Spinal cord (tissue), 10 donors: Measurements from ENCODE around the gene SUGP1. TPM values are rescaled to one million over a fixed set of nuclear protein-coding genes. Genes with fewer than 3 reads are reported as not detected.

Experiments used
- DNase-seq, 6 donors: peaks; one replicate each; pipeline versions ENCODE4 v3.0.0 to v3.0.0-alpha.2; 2013 to 2015; ENCODE audit warnings: low spot score in 6 of 6, low read depth in 4 of 6
- H3K27ac ChIP-seq: one replicate; pipeline ENCODE4 v1.5.1; 2013; ENCODE audit warnings: low read depth, low read length, control low read depth
- H3K27me3 ChIP-seq: one replicate; pipeline ENCODE4 v1.6.1; 2013; ENCODE audit warnings: low read length; ENCODE audit not compliant: control insufficient read depth, insufficient read depth
- H3K36me3 ChIP-seq: one replicate; pipeline ENCODE4 v1.6.1; 2013; ENCODE audit warnings: low read length; ENCODE audit not compliant: control insufficient read depth, insufficient read depth
- H3K4me1 ChIP-seq: one replicate; pipeline ENCODE4 v1.6.1; 2013; ENCODE audit warnings: low read length; ENCODE audit not compliant: control insufficient read depth, insufficient read depth
- H3K4me3 ChIP-seq: one replicate; pipeline ENCODE4 v1.5.1; 2013; ENCODE audit warnings: low read depth, low read length, control low read depth
- H3K9me3 ChIP-seq: one replicate; pipeline ENCODE4 v1.6.1; 2013; ENCODE audit warnings: low read length; ENCODE audit not compliant: control insufficient read depth, insufficient read depth
- WGBS: methylation state at CpG from one replicate; pipeline ENCODE4 v1.1.5; 2013; ENCODE audit warnings: missing lambda C conversion rate; ENCODE audit not compliant: insufficient coverage; 5-methylcytosine and 5-hydroxymethylcytosine counted together
- polyA plus RNA-seq, 2 donors: library from polyadenylated mRNA; unstranded; fragments of 120-200 nt; gene quantifications; one replicate each; pipeline ENCODE4 v1.2.1, GENCODE V29; 2013; ENCODE audit not compliant: insufficient read length in 2 of 2
- total RNA-seq, 2 donors: library from RNA; depleted of rRNA in 1 of 2; stranded (reverse); fragments of 120-200 nt in 1 of 2; fragments of >200 nt in 1 of 2; gene quantifications; one replicate each; pipeline versions ENCODE4 v1.2.3 to v1.2.4, GENCODE V29; 2013 to 2014
- donor health status: healthy.

SUGP1 gene
- total and polyA plus RNA-seq, 4 donors = 35.5 to 62.3 (median 50.8) TPM

DNA sequence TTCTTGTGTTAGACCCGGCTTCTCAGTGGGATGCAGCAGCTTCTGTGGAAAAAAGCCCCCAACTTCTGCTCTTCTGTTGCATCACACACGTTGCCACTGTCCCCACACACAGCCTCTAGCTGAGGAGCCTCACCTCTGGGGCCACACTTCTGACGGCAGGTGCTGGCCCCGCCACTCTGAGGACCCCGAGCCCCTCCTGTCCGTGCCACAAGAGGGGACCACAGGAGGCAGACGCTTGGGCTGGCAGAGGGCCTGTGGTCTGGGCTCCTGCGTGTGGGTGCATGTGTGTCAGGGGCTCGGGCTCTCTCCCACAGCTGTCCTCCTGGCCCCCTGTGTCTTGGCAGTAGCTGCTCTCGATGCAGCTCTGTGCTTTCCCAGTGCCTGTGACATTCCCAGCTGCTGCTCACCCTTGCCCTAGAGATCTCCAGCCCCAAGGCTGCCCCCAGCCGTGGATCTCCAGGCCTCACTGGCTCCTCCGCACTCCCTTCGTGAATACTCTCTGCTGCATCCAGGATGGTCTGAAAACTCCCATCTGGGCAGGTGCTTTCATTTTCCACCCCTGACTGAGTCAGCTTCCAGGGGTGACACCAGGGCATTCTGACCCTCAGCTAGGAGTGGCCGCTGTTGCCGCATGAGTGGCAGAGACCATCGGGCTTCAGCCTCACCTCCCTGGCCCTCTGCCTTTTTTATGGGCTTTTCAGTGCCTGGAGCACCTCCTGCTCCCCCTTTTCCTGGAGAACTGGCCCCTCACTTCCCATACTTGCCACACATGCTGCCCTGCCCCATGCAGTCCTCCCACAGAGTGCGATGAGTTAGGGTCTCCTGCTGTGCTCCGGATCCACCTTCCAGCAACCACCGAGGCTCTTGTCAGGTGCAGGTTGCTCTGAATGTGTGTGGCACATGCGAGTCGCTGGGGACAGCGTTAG lies 14.0 kb upstream of the SUGP1 start:
- Histone ChIP-seq H3K4me3 (no peak overlapping the region), H3K27ac (no peak overlapping the region), H3K4me1 (no peaks in the 10 kb centered on the region), H3K36me3 (peaks cover 93% of the 10 kb centered on the region), H3K9me3 (no peaks in the 10 kb centered on the region), H3K27me3 (no peaks in the 10 kb centered on the region)
- DNase-seq = no peak
- WGBS = 88% methylated on average over 22 of the region's 22 CpGs

DNA sequence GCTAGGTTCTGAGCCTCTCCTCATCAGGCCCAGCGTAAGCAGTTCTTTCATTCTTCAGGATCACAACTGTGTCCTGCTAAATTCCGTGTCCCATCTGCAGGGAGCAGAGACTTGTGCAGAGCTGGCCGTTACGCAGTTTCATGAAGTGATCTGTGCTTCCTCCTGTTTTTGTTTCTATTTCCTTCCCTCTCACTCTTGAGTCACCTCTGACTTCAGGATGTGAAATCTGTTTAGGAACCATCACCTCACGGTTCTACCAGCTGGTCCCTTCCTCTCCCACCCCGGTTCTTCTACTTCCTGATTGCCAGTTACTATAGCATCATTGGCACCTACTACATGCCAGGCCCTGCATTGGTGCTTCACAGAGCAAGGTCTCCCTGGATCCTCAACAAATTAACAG lies 8.8 kb upstream of the SUGP1 start:
- 79% methylated on average over 6 of the region's 6 CpGs for WGBS
- no peaks in the 10 kb centered on the region for H3K9me3 ChIP-seq
- H3K27ac ChIP-seq = no peak overlapping the region
- H3K36me3 ChIP-seq = peaks cover 76% of the 10 kb centered on the region
- H3K27me3 ChIP-seq = no peaks in the 10 kb centered on the region
- H3K4me1 ChIP-seq = no peaks in the 10 kb centered on the region
- no peak overlapping the region for H3K4me3 ChIP-seq
- no peak for DNase-seq

DNA sequence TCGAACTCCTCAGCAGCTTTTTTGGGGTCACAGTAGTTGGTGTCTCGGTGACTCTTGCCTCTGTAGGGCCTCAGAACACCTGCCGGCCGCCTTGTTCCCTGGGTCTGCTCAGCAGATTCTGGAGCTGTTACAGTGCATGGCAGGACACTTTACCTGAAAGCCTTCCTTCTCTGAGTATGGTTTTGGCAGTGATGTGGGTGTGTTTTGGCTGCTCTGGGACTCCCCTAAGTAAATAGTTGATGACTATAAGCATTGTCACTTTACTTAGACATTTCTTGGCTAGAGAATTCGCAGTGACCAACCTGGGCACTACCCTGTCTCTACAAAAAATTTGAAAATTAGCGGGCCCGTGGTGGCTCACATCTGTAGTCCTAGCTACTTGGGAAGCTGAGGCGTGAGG lies 7.4 kb upstream of the SUGP1 start:
- WGBS = 100% methylated on average over 7 of the region's 8 CpGs
- no peak for DNase-seq
- Histone ChIP-seq H3K4me3 (no peak overlapping the region), H3K27ac (no peak overlapping the region), H3K36me3 (peaks cover 75% of the 10 kb centered on the region), H3K9me3 (no peaks in the 10 kb centered on the region), H3K27me3 (no peaks in the 10 kb centered on the region), H3K4me1 (no peaks in the 10 kb centered on the region)

DNA sequence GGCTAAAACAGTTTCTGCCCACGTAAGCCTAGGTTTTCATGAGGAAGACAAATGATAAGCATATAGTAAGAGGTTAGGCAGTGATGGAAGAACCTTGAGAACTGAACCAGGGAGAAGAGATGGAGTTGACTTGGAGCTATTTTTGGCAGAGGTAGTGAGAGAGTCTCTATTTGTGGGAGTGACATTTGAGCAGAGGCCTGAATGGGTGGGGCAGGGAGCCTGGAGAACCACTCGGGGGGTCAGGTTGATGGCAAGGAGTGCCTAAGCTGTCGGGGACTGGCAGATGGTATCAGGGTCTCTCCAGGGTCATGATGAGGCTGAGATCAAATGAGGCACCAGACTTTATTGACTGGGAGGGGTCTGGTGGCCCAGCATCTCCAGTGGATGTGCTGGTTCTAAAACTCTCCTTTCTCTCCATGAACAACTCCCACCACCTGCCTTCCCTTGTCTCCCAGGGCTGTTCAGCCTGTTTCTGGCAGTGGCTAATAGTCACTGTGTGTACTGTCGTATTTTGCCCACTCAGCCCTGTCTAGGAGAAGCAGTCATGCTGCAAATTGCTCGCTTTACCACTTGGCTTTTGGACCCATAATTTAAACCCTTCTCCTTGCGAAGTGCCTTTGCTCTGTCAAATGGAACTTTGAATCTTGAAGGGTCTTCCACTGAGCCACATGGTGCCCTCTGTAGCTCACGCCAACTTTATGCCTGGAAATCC lies 3.9 kb upstream of the SUGP1 start:
- 89% methylated on average over 6 of the region's 7 CpGs for WGBS
- no peak for DNase-seq
- no peaks in the 10 kb centered on the region for H3K27me3 ChIP-seq
- H3K4me1 ChIP-seq = peaks cover 21% of the 10 kb centered on the region
- no peak overlapping the region for H3K4me3 ChIP-seq
- H3K36me3 ChIP-seq = peaks cover 48% of the 10 kb centered on the region
- no peak overlapping the region for H3K27ac ChIP-seq
- no peaks in the 10 kb centered on the region for H3K9me3 ChIP-seq

DNA sequence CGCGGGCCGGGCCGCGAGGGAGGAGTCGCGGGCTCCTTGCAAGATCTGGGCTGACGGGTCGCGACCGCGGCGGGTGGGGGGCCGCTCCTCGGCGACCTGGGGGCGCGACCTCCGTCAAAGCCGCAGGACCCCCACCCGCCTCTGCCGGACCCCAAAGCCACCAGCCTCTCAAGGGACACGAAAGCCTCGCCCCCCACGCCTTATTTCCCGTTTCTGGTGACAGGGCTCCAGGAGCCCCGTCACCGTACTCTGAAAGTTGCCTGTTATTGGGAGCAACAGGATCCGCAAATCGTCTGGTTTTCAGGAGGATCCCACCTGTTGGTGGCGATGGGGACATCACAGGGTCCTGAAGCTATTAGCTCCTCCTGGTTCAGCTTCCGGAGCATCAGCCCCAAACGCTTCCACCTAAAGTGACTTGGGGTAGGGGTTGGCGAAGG lies 850 bp upstream of the SUGP1 start:
- Histone ChIP-seq H3K27ac (peak overlapping the region; percentile 90), H3K27me3 (no peaks in the 10 kb centered on the region), H3K4me3 (peak overlapping the region; percentile 96), H3K4me1 (peaks cover 27% of the 10 kb centered on the region), H3K36me3 (peaks cover 38% of the 10 kb centered on the region), H3K9me3 (no peaks in the 10 kb centered on the region)
- peak in 1 of 6 donors; percentile 39 for DNase-seq
- under 1% methylated on average over 34 of the region's 34 CpGs for WGBS

DNA sequence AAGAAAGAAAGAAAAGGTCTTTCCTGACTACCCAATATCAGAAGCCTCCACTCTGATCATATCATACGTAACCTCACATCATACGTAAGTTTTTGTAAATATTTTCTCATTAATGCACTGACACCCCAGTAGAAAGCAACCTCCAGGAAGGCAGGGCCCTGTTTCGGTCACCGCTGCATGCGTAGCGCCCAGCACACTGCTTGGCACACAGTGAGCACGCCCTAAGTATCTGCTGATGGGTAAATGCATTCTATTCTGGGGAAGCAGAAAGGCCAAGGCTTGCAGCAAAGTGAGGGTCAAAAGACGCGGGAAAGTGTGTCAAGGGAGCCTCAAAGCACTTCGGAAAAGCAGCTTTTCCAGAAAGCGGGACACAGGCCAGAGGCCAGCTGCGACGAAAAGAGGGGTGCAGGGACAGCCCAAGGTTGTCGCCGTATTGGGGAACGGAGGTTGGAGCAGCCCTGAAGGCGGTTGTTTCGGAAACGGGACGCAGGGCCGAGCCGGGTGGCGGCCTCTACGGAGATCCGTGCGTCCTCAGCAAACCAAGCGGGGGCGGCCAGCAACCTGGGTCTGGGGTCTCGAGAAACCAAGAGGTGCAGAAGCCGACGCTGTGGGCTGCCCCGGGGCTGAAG lies 463 bp downstream of the SUGP1 start:
- H3K9me3 ChIP-seq = no peaks in the 10 kb centered on the region

DNA sequence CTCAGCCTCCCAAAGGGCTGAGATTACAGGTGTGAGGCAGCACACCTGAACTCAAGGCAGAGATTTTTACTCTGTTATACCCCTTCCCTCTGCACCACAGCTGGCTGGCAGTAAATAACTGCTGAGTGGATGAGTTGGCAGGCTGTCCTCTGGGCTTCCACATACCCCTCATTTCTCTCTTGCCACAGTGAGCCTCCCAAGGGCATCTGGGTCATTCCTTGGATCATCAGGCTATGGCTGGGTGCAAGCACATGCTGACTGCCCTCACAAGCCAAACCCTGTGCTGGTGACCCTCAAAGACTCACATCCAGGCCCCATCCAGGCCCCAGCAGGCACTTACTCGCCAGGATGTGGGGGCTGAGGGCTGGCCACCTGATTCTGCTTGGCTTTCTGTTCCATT lies 4.2 kb downstream of the SUGP1 start:
- Histone ChIP-seq H3K27ac (no peak overlapping the region), H3K36me3 (peaks cover 54% of the 10 kb centered on the region), H3K4me3 (no peak overlapping the region), H3K4me1 (peaks cover 15% of the 10 kb centered on the region), H3K27me3 (no peaks in the 10 kb centered on the region), H3K9me3 (no peaks in the 10 kb centered on the region)
- no peak for DNase-seq
- WGBS = 100% methylated on average over 1 of the region's 1 CpG

More for the DNA sequence above, 463 bp downstream of the SUGP1 start:
- Histone ChIP-seq H3K4me3 (peak overlapping the region; percentile 96), H3K4me1 (peaks cover 27% of the 10 kb centered on the region), H3K27me3 (no peaks in the 10 kb centered on the region), H3K27ac (peak overlapping the region; percentile 90), H3K36me3 (peaks cover 40% of the 10 kb centered on the region)
- WGBS = 6% methylated on average over 30 of the region's 32 CpGs
- no peak for DNase-seq

DNA sequence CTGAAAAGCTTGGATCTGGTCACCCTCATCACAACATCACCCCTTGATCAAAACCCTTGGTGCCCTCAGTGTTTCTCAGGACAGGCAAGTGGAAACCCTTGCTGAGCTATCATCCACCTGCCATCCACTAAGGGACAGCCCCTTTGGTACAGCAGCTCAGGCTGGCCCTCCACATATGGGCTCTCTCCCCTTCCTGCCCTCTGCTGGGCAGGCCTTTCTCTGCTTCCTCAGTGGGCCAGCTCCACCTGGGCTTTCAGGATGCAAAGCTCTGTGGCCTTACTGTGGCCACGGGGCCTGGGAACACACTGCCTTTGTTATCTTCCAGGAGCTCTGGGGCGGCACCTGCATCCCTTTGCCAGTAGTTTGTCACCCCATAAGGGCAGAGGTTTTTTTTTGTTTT lies 4.9 kb downstream of the SUGP1 start:
- WGBS = 100% methylated on average over 1 of the region's 2 CpGs
- no peak overlapping the region for H3K27ac ChIP-seq
- H3K36me3 ChIP-seq = peaks cover 60% of the 10 kb centered on the region
- H3K9me3 ChIP-seq = no peaks in the 10 kb centered on the region
- no peaks in the 10 kb centered on the region for H3K27me3 ChIP-seq
- no peak overlapping the region for H3K4me3 ChIP-seq
- DNase-seq = no peak
- peaks cover 15% of the 10 kb centered on the region for H3K4me1 ChIP-seq

DNA sequence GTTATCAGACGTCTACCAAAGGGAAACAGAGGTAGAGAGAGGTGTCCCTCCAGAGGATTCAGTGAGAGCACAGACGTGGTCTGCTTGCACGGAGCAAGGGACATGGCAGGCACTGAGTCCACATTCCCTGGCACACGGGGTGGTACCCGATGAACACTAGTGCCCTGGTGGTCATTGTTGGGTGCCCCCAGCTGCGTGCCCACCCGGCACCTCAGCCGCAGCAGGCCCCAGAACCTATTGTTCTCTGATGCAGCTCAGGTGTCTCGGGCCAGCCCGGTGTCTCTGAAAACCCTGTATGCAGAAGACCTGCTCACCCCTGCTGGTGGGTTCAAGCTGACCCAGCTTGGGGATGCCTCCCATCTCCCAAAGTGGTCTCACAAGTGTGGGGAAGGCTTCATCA lies 11.9 kb downstream of the SUGP1 start:
- Histone ChIP-seq H3K4me3 (no peak overlapping the region), H3K27ac (no peak overlapping the region), H3K9me3 (no peaks in the 10 kb centered on the region), H3K4me1 (peaks cover 14% of the 10 kb centered on the region), H3K36me3 (peaks cover 88% of the 10 kb centered on the region), H3K27me3 (no peaks in the 10 kb centered on the region)
- DNase-seq = no peak
- WGBS = 95% methylated on average over 10 of the region's 10 CpGs
